EL (cell line): ENCODE results near the gene OSCAR.
A peak's percentile ranks its signal among the peaks of the same experiment; 100 is the strongest.
"Not testable (repeated sequence)": the region's sequence is repeated elsewhere in the genome, so short reads cannot be mapped to it uniquely, and the experiment has no call there.

ENCODE experiments used
- DNase-seq: peaks from one replicate; pipeline ENCODE4 v3.0.0-alpha.2; 2016

Gene OSCAR

DNA sequence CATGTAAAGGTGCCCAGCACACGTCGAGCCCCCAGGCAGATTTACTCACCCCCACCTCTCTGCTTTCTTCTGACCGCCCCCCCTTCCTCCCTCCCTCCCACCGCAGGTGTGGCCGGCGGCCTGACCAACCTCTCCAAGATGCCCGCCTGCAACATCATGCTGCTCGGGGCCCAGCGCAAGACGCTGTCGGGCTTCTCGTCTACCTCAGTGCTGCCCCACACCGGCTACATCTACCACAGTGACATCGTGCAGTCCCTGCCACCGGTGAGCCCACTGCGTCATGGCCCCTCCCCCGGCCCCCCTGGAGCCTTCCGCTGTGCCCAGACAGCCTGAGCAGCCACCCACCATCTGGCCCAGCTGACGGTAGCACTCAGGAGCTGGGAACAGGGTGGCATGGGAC is 23.8 kb upstream of the OSCAR start:
- DNase-seq = no peak

DNA sequence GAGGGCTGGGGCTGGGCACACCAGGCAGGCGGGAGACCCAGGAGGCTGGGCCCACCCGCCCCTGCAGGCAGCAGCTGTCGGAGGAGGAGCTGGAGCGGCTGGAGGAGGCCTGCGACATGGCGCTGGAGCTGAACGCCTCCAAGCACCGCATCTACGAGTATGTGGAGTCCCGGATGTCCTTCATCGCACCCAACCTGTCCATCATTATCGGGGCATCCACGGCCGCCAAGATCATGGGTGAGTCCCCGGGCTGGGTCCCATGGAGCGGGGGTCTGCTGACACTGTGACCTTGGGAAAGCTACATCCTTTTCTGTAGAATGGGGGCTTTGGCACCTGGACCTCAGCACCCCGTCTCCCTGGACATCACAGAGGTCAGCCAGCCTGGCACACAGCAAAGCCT is 23.1 kb upstream of the OSCAR start:
- DNase-seq = no peak

DNA sequence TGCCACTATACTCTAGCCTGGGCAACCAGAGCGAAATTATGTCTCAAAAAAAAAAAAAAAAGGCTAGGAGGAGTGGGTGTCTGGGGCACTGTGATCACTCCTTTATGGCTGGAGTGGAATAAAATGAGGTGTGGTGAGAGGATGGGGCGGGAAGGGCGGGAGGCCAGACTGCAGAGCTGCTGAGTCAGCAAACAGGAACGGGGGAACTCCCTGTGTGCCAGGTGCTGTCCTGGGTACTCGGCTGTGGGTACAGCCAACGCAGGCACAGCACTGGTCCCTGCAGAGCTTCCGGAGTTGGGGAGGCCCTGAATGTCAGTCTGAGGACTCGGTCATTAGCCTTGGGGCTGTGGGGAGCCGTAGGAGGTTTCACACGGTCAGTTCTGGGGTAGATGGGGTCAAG is 20.7 kb upstream of the OSCAR start:
- no peak for DNase-seq

- DNase-seq = peak; percentile 98
These were observed 14.8 kb upstream of the OSCAR start, which contains the start of the genes PRPF31 and TFPT for GRCh38 chr19:54115109-54116063. Gene PRPF31, plus strand, starts transcription at chr19:54115754. Its CDS starts 2,525 bp downstream, at chr19:54118279. Gene TFPT, minus strand, starts transcription at chr19:54115657. Its CDS starts 388 bp downstream, at chr19:54115269.

DNA sequence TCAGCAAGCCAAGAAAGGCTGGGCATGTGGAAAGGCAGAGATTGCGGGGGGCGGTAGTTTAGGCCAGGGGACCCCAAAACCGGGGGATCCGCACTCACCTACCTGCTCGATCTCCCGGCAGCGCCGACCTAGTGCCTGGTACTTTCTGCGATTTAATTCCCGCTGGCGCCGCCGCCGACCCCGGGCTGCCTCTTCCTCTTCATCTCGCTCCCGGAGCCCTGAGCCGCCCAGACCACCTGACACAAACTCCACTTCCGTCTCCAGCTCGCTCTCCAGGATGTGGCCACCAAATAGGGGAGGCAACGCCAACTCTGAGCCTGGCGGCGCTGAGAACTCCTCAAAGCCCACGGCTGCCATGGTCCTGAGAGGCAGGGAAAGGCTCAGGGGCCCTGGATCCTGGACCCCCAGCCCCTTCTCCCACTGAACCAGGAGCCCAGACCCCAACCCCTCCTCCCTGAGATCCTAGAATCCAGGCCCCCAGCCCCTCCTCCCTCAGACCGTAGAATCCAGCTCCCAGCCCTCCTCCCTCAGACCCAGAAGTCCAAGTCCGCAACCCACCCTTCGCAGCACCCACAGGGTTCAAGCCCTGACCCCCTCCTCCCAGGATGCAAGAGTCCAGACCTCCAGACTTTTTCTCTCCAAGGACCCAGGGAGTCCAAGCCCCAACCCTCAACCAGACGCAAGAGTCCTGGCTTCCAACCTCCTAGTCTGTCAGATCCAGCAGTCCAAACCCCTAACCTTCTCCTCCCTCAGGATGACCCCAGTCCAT is 13.9 kb upstream of the OSCAR start:
- peak; percentile 52 for DNase-seq

GRCh38 chr19:54109651-54110050 is 9.0 kb upstream of the OSCAR start:
- DNase-seq = no peak

- no peak for DNase-seq
These were observed 7.9 kb upstream of the OSCAR start for GRCh38 chr19:54108496-54108895.

DNA sequence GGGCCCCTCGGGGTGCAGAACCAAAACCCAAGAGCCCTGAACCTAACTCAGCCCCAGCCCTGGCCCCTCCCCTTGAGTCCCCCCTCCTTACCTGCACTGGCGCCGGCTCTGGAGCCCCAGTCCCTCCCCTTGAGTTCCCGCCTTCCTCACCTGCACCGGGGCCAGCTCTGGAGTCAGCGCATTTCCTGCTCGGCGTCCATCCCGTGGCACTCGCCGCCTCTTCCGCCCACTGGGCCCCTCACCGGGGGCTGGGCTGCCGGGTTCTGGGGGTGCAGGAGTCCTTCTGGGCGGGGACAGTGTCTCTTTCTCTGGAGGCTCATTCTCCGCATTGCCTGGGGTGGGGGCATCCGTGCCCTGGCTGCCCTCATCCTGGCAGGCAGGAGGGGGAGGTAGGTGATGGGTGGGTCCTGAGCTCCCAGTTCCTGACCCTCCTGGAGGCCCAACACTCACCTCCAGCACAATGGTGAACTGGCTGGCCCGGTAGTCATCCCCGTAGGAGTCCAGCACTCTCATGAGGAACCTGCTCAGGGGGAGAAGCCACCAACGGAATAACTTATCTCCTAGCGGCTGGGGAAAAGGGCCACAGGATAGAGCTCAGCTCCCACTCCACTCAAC is 7.4 kb upstream of the OSCAR start:
- DNase-seq = no peak

DNA sequence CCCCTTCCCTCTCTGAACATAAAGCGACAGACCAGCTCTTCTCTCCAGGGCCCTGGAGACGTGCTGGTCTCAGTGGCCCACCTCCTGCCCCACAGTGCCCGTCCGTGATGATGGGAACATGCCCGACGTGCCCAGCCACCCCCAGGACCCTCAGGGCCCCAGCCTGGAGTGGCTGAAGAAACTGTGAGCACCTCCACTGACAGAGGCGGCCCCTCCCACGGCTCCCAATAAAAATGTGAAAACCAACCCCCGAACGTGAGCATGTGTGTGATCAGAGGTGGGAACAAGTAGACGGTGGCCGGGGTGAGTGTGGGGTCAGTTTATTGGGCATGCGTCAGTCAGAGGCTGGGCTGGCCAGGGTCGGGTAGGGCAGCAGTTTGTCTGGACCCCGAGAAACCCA is 6.1 kb upstream of the OSCAR start:
- no peak for DNase-seq

GRCh38 chr19:54105796-54106195 is 5.2 kb upstream of the OSCAR start:
- no peak for DNase-seq

DNA sequence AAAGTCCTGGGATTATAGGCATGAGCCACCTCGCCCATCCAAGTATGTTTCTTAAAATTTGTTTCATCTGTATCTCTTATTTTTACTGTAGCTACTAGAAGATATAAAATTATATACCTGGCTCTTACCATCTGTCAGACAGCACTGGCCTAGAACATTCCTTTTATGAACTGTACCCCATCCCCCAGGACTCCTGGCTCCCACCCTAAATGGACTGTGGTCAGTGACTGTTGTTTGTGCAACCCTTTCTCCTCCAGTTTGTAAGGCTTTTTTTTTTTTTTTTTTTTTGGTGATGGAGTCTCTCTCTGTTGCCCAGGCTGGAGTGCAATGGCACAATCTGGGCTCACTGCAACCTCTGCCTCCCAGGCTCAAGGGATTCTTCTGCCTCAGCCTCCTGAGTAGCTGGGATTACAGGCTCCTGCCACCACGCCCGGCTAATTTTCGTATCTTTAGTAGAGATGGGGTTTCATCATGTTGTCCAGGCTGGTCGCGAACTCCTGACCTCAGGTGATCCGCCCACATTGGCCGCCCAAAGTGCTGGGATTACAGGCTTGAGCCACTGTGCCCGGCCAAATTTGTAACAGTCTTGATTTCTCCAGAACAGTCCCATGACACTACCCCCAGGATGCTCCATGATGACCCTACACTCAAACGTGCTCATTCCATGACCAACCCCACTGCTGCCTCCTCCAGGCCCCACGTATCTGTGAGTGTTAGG is 4.6 kb upstream of the OSCAR start:
- no peak for DNase-seq

- peak; percentile 98 for DNase-seq
These were observed 2.0 kb upstream of the OSCAR start, which contains the start of gene NDUFA3 for GRCh38 chr19:54102421-54103169. Gene NDUFA3, plus strand, starts transcription at chr19:54102855. Its CDS starts 24 bp downstream, at chr19:54102879.

GRCh38 chr19:54099903-54100255 is 724 bp downstream of the OSCAR start:
- DNase-seq = not testable (repeated sequence)

DNA sequence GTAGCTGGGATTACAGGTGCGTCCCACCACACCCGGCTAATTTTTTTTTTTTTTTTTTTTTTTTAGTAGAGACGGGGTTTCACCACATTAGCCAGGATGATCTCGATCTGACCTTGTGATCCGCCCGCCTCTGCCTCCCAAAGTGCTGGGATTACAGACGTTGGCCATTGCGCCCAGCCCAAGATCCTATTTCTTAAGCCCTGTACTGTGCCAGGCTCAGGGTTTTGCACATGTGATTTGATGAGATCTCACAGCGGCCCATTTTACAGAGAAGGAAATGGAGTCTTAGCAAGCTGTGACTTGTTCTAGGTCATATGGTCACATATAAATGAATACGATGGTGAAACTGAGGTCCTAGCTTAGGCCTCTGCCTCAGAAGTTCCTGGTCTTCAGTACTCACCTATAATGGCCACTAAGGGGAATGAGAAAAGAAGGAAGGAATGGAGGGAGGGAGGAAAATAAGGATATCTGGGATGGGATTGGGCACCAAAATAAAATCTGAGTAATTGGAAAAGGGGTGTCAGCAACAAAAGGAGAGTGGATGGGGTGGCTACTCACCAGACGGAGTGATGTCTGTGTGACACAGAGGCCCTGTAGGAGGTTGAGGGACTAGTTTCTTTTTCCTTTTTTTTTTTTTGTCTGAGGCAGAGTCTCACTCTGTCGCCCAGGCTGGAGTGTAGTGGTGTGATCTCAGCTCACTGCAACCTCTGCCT is 1.3 kb downstream of the OSCAR start:
- DNase-seq = no peak

DNA sequence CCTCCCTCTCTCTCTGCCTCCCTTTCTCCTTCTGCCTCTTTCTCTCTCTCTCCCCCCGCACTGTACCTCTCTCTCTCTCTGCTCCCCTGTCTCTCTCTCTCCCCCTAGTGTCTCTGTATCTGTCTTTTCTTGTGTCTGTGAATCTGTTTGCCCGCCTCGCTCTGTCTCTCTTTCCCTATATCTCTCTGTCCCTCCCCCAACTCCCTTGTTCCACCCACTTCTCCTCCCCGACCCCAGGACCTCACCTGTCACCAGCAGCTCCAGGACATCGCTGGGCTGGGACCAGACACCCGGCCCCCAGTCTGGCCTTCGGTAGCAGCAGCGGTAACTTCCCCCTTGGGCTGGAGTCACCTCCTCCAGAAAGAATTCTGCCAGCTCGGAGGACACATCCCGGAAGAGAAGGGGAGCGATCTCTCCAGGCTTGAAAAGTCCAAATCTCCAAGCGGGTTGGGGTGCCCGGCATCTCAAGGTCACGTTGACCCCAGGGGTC is 3.9 kb downstream of the OSCAR start:
- DNase-seq = peak; percentile 54

DNA sequence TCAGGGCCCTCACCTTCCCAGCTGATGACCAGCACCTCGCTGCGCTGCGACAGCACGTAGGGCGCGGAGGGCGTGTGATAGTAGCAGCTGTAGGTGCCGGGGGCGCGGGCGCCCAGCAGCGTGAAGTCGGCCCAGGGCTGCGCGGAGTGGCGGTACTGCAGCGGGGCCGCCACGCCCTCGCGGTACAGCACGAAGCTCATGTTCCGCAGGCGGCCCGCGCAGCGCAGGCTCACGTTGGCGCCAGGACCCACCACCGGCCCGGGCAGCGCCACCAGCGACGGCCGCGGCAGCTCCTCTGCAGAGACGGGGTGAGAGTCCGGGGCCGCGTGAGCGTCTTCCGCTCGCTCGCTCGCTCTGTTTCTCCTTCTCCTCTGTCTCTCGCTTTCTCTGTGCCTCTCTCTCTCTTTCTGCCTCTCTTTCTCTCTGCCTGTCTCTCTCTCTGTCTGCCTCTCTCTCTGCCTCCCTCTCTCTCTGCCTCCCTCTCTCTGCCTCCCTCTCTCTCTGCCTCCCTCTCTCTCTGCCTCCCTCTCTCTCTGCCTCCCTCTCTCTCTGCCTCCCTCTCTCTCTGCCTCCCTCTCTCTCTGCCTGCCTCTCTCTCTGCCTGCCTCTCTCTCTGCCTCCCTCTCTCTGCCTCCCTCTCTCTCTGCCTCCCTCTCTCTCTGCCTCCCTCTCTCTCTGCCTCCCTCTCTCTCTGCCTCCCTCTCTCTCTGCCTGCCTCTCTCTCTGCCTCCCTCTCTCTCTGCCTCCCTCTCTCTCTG is 4.6 kb downstream of the OSCAR start:
- DNase-seq = peak; percentile 61

DNA sequence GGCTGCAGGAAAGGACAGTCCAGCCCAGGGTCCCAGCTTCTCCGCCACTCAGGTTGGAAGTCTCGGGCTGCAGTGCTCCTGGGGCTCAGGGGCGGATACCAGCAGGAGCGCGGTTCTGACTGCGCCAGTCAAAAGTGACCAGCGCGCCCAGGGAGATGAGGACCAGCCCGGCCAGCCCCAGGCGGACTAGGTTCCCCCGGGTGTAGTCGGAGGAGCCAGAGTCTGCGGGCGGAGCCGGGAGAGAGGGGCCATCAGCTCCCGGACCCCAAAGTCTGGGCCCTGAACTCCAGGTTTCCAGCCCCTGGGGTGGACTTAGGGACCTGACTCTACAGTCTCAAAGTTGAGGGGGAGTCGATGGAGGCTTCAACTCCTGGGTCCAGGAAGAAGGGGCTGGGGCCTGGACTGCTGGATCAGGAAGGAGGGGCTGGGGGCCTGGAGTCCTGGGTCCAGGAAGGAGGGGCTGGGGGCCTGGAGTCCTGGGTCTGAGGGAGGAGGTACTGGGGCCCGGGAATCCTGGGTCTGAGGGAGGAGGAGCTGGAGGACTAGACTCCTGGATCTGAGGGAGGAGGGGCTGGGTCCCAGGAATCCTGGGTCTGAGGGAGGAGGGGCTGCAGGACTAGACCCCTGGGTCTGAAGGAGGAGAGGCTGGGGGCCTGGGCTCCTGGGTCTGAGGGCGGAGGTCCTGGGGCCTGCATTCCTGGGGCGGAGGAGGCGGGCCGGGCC is 5.3 kb downstream of the OSCAR start:
- DNase-seq = no peak

DNA sequence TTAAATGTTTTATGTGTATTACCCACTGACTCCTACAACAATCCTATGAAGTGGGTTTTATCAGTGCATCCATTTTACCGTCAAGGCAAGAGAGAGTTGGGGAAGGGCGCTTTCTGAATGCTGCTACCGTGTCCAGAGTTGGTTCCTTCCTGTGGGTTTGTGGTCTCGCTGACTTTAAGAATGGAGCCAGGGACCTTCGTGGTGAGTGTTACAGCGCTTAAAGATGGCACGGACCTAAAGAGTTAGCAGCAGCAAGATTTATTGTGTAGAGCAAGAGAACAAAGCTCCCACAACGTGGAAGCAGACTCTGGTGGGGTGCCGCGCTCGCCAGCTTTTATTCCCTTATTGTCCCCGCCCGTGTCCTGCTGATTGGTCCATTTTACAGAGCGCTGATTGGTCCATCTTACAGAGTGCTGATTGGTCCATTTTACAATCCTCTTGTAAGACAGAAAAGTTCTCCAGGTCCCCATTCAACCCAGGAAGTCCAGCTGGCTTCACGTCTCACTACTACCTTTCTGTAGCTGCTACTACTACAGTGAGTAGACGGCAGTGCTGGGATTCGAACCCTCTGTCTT is 6.1 kb downstream of the OSCAR start:
- no peak for DNase-seq

DNA sequence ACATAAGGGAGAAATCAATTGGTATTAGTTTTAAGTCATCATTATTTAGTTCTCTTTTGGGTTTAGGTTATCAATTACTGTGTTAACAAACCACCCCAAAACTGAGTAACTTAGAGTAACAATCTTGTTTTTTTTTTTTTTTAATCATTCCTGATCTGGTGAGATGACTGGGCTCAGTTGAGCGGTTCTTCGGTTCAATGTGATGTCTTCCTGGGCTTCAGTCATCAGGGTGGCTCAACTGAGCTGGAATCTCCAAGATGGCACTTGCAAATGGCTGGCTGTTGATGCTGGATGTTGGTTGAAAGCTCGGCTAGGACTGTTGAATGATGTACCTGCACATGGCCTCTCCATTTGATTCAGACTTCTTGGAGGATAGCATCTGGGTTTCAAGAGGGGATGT is 16.2 kb downstream of the OSCAR start:
- no peak for DNase-seq
